ENCODE measurements around the gene JUNB.

The JUNB gene

DNA sequence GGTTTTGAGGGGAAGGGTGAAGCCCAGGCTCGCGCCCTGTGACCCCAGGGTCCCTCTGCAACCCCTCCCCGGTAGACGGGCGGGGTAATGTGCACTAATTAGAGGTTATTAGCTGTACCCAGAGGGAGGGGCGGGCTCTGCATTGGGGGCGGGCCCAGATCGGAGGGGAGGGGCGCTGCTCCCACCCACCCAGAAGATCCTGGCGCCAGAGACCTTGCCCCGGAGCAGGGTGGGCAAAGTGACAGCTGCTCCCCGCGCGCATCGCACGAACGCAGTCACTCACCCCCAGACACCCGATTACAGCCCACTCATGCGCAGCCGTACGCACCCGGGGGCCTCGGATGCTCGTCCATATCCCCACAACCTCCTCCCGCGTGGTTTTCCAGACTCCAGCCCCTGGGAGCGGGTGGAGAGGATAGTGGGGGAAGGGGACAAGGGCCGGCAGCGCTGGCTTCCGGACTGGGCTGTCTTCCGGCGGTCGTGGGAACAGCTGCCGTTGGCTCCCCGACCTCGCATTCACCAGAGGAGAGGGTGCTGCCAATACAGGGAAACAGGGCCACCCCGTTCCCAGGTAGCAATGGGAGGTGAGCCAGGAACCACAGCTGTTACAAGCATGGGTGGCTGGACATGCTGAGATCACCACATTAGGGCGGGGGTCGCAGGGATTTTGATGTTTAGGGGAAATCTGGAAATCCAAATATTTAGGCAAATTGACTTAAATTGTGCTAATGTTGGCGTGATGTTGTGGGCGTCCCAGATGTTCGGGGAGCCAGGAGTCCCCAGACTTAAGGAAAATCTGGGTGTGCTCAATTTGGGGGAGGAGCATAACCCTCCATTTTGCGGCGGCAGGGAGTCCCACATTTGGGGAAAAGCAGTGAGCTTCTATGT is 13.0 kb upstream of the JUNB start:
- H3K4me1 ChIP-seq (ENCODE audit: control insufficient read depth, insufficient read depth, low read length), result peaks cover 6% of the 10 kb centered on the region; the same call in 1 of the 2 replicates
- TF ChIP-seq ZNF335 (tag by site-specific recombination; conservative IDR thresholded peaks at IDR 0.05) (peak; percentile 21; the same call in 1 of the 2 replicates), ZBTB48 (tag by site-specific recombination; IDR thresholded peaks at IDR 0.05) (peak; percentile 63; the same call in 1 of the 2 replicates), SP7 (tag by site-specific recombination; IDR thresholded peaks at IDR 0.05) (peak; percentile 83; the same call in 1 of the 2 replicates), OSR2 (tag by site-specific recombination; IDR thresholded peaks at IDR 0.05) (peak; percentile 62), KLF8 (tag by site-specific recombination; IDR thresholded peaks at IDR 0.05) (no peak), ZBTB20 (tag by site-specific recombination; IDR thresholded peaks at IDR 0.05) (peak; percentile 65), GLIS2 (tag by site-specific recombination; IDR thresholded peaks at IDR 0.05) (peak; percentile 18; the same call in 1 of the 2 replicates), ZNF274 (IDR thresholded peaks at IDR 0.05; ENCODE audit: low read length) (no peak), ZNF274 (tag by site-specific recombination; IDR thresholded peaks at IDR 0.05; ENCODE audit: borderline replicate concordance) (no peak), ZNF175 (tag by site-specific recombination; IDR thresholded peaks at IDR 0.05) (no peak), ZNF302 (tag by site-specific recombination; IDR thresholded peaks at IDR 0.05; ENCODE audit: low read depth) (no peak), IKZF3 (tag by site-specific recombination; IDR thresholded peaks at IDR 0.05) (peak; percentile 78), ZFHX2 (tag by site-specific recombination; conservative IDR thresholded peaks at IDR 0.05) (peak; percentile 60), MZF1 (tag by site-specific recombination; IDR thresholded peaks at IDR 0.05; ENCODE audit: borderline replicate concordance) (no peak), SP3 (tag by site-specific recombination; IDR thresholded peaks at IDR 0.05) (peak; percentile 75), ZNF211 (tag by site-specific recombination; IDR thresholded peaks at IDR 0.05; ENCODE audit: low read depth) (no peak), KLF1 (tag by site-specific recombination; IDR thresholded peaks at IDR 0.05) (peak; percentile 48; the same call in 1 of the 2 replicates), ZNF701 (tag by site-specific recombination; IDR thresholded peaks at IDR 0.05) (no peak), ZNF600 (tag by site-specific recombination; IDR thresholded peaks at IDR 0.05) (peak; percentile 58)
- TF ChIP-seq, protein P1, sequence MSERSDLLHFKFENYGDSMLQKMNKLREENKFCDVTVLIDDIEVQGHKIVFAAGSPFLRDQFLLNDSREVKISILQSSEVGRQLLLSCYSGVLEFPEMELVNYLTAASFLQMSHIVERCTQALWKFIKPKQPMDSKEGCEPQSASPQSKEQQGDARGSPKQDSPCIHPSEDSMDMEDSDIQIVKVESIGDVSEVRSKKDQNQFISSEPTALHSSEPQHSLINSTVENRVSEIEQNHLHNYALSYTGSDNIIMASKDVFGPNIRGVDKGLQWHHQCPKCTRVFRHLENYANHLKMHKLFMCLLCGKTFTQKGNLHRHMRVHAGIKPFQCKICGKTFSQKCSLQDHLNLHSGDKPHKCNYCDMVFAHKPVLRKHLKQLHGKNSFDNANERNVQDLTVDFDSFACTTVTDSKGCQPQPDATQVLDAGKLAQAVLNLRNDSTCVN (tag by site-specific recombination; optimal IDR thresholded peaks at IDR 0.05), result peak; percentile 23
- TF ChIP-seq, protein P2, sequence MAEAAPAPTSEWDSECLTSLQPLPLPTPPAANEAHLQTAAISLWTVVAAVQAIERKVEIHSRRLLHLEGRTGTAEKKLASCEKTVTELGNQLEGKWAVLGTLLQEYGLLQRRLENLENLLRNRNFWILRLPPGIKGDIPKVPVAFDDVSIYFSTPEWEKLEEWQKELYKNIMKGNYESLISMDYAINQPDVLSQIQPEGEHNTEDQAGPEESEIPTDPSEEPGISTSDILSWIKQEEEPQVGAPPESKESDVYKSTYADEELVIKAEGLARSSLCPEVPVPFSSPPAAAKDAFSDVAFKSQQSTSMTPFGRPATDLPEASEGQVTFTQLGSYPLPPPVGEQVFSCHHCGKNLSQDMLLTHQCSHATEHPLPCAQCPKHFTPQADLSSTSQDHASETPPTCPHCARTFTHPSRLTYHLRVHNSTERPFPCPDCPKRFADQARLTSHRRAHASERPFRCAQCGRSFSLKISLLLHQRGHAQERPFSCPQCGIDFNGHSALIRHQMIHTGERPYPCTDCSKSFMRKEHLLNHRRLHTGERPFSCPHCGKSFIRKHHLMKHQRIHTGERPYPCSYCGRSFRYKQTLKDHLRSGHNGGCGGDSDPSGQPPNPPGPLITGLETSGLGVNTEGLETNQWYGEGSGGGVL (tag by site-specific recombination; IDR thresholded peaks at IDR 0.05), result no peak
- TF ChIP-seq, protein P3, sequence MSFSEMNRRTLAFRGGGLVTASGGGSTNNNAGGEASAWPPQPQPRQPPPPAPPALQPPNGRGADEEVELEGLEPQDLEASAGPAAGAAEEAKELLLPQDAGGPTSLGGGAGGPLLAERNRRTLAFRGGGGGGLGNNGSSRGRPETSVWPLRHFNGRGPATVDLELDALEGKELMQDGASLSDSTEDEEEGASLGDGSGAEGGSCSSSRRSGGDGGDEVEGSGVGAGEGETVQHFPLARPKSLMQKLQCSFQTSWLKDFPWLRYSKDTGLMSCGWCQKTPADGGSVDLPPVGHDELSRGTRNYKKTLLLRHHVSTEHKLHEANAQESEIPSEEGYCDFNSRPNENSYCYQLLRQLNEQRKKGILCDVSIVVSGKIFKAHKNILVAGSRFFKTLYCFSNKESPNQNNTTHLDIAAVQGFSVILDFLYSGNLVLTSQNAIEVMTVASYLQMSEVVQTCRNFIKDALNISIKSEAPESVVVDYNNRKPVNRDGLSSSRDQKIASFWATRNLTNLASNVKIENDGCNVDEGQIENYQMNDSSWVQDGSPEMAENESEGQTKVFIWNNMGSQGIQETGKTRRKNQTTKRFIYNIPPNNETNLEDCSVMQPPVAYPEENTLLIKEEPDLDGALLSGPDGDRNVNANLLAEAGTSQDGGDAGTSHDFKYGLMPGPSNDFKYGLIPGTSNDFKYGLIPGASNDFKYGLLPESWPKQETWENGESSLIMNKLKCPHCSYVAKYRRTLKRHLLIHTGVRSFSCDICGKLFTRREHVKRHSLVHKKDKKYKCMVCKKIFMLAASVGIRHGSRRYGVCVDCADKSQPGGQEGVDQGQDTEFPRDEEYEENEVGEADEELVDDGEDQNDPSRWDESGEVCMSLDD (tag by site-specific recombination; IDR thresholded peaks at IDR 0.05), result 0 out of 2 replicates have a peak, but pooled peaks have one; percentile 35
- TF ChIP-seq, protein P4, sequence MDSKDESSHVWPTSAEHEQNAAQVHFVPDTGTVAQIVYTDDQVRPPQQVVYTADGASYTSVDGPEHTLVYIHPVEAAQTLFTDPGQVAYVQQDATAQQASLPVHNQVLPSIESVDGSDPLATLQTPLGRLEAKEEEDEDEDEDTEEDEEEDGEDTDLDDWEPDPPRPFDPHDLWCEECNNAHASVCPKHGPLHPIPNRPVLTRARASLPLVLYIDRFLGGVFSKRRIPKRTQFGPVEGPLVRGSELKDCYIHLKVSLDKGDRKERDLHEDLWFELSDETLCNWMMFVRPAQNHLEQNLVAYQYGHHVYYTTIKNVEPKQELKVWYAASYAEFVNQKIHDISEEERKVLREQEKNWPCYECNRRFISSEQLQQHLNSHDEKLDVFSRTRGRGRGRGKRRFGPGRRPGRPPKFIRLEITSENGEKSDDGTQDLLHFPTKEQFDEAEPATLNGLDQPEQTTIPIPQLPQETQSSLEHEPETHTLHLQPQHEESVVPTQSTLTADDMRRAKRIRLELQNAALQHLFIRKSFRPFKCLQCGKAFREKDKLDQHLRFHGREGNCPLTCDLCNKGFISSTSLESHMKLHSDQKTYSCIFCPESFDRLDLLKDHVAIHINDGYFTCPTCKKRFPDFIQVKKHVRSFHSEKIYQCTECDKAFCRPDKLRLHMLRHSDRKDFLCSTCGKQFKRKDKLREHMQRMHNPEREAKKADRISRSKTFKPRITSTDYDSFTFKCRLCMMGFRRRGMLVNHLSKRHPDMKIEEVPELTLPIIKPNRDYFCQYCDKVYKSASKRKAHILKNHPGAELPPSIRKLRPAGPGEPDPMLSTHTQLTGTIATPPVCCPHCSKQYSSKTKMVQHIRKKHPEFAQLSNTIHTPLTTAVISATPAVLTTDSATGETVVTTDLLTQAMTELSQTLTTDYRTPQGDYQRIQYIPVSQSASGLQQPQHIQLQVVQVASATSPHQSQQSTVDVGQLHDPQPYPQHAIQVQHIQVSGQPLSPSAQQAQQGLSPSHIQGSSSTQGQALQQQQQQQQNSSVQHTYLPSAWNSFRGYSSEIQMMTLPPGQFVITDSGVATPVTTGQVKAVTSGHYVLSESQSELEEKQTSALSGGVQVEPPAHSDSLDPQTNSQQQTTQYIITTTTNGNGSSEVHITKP (tag by site-specific recombination; IDR thresholded peaks at IDR 0.05), result peak; percentile 98
- TF ChIP-seq, protein P5, sequence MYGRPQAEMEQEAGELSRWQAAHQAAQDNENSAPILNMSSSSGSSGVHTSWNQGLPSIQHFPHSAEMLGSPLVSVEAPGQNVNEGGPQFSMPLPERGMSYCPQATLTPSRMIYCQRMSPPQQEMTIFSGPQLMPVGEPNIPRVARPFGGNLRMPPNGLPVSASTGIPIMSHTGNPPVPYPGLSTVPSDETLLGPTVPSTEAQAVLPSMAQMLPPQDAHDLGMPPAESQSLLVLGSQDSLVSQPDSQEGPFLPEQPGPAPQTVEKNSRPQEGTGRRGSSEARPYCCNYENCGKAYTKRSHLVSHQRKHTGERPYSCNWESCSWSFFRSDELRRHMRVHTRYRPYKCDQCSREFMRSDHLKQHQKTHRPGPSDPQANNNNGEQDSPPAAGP (tag by site-specific recombination; IDR thresholded peaks at IDR 0.05), result peak; percentile 18; the same call in 1 of the 2 replicates
- TF ChIP-seq, protein P6, sequence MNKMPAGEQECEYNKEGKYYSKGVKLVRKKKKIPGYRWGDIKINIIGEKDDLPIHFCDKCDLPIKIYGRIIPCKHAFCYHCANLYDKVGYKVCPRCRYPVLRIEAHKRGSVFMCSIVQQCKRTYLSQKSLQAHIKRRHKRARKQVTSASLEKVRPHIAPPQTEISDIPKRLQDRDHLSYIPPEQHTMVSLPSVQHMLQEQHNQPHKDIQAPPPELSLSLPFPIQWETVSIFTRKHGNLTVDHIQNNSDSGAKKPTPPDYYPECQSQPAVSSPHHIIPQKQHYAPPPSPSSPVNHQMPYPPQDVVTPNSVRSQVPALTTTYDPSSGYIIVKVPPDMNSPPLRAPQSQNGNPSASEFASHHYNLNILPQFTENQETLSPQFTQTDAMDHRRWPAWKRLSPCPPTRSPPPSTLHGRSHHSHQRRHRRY (tag by site-specific recombination; IDR thresholded peaks at IDR 0.05), result no peak

More for the DNA sequence above, 13.0 kb upstream of the JUNB start:
- H3K9me3 ChIP-seq (ENCODE audit: control insufficient read depth, insufficient read depth, low read depth, low read length), result no peaks in the 10 kb centered on the region
- POLR2A ChIA-PET, result interaction anchor here (0.8 to 3.3 kb wide), 4 partner anchors 14 to 21 kb away, joined by 3 to 42 read pairs (median 8); partner anchors contain the start of gene JUNB
- peak overlapping the region; percentile 12; the same call in 1 of the 2 replicates for H3K27ac ChIP-seq (ENCODE audit: extremely low read depth, low read depth, low read length)
- H3K36me3 ChIP-seq (ENCODE audit: control insufficient read depth in 2 of 2, insufficient read depth in 1 of 2, low read length in 2 of 2), result no peaks in the 10 kb centered on the region
- peak overlapping the region; percentile 39 for H3K4me3 ChIP-seq (ENCODE audit: low read depth, low read length)
- CTCF ChIA-PET, result interaction anchor here (0.6 to 11.4 kb wide), 17 partner anchors 10 to 243 kb away, joined by 3 to 234 read pairs (median 4); partner anchors contain the start of genes GET3, JUNB, PRDX2 and THSD8

Data from HEK293 (cell line).